HG02852 (cell line): ENCODE results near the gene SIAH2.

ENCODE experiments used
- ATAC-seq: cut with Tn5 transposase; IDR thresholded peaks from one replicate; pipeline ENCODE4 v1.9.1; 2021; ENCODE audit warnings: mild to moderate bottlenecking, moderate library complexity; ENCODE audit not compliant: unreplicated experiment

SIAH2 gene

GRCh38 chr3:150775001-150775599, 12.1 kb upstream of the SIAH2 start:
- no peak for ATAC-seq

- no peak for ATAC-seq
These were observed 10.7 kb upstream of the SIAH2 start for GRCh38 chr3:150773616-150774192.

GRCh38 chr3:150771600-150771999, 8.6 kb upstream of the SIAH2 start:
- ATAC-seq = no peak

GRCh38 chr3:150770681-150771080, 7.7 kb upstream of the SIAH2 start:
- no peak for ATAC-seq

- ATAC-seq = no peak
These were observed 3.8 kb upstream of the SIAH2 start for GRCh38 chr3:150766742-150767141.

GRCh38 chr3:150765949-150766720, 3.2 kb upstream of the SIAH2 start:
- peak; percentile 32 for ATAC-seq

- no peak for ATAC-seq
These were observed 2.0 kb upstream of the SIAH2 start for GRCh38 chr3:150764967-150765366.

GRCh38 chr3:150764566-150764965, 1.6 kb upstream of the SIAH2 start:
- ATAC-seq = no peak

- peak; percentile 3 for ATAC-seq
These were observed 993 bp upstream of the SIAH2 start for GRCh38 chr3:150763841-150764483.

- ATAC-seq = peak; percentile 0
These were observed 277 bp downstream of the SIAH2 start for GRCh38 chr3:150762662-150763121.

GRCh38 chr3:150761831-150762661, 923 bp downstream of the SIAH2 start:
- ATAC-seq = no peak

GRCh38 chr3:150760431-150761200, 2.4 kb downstream of the SIAH2 start:
- peak; percentile 28 for ATAC-seq

GRCh38 chr3:150759947-150760346, 3.0 kb downstream of the SIAH2 start:
- ATAC-seq = no peak

GRCh38 chr3:150759319-150759718, 3.6 kb downstream of the SIAH2 start:
- ATAC-seq = no peak

GRCh38 chr3:150757768-150758167, 5.2 kb downstream of the SIAH2 start:
- ATAC-seq = no peak

GRCh38 chr3:150757364-150757763, 5.6 kb downstream of the SIAH2 start:
- no peak for ATAC-seq

- no peak for ATAC-seq
These were observed 6.4 kb downstream of the SIAH2 start for GRCh38 chr3:150756491-150757059.

GRCh38 chr3:150755902-150756301, 7.1 kb downstream of the SIAH2 start:
- ATAC-seq = no peak

GRCh38 chr3:150754896-150755295, 8.1 kb downstream of the SIAH2 start:
- no peak for ATAC-seq
